ENCODE measurements around the gene ZNF26.
A peak's percentile ranks its signal among the peaks of the same experiment; 100 is the strongest.
"Not testable (repeated sequence)": the region's sequence is repeated elsewhere in the genome, so short reads cannot be mapped to it uniquely, and the experiment has no call there.

ZNF26 gene

GRCh38 chr12:132955094-132956010 lies 30.8 kb upstream of the ZNF26 start:
- DNase-seq (ENCODE audit: low read depth in 2 of 2, low spot score in 1 of 2): no peak

- peak; percentile 56 to 71 for DNase-seq (ENCODE audit: low read depth in 2 of 2, low spot score in 1 of 2)
These were observed 30.0 kb upstream of the ZNF26 start, which contains the start of gene ZNF605 for GRCh38 chr12:132956011-132956788. Gene ZNF605 (minus strand): TSS chr12:132956306. CDS start chr12:132945635, 10,671 bp downstream.

GRCh38 chr12:132961790-132962189 lies 24.4 kb upstream of the ZNF26 start:
- not testable (repeated sequence) for DNase-seq (ENCODE audit: low read depth in 2 of 2, low spot score in 1 of 2)

DNA sequence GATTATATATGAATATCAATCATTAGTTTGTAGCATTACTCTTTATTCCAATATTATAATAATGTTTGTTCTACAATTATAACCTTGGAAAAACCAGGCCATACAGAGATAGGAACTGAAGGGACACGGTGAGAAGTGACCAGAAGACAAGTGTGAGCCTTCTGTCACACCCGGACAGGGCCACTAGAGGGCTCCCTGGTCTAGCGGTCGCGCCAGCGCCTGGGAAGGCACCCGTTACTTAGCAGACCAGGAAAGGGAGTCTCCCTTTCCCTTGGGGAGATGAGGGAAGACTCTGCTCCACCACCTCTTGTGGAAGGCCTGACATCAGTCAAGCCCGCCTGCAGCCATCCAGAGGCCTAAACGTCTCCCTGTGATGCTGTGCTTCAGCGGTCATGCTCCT lies 22.2 kb upstream of the ZNF26 start:
- not testable (repeated sequence) for DNase-seq (ENCODE audit: low read depth in 2 of 2, low spot score in 1 of 2)

- no peak for DNase-seq (ENCODE audit: low read depth in 2 of 2, low spot score in 1 of 2)
These were observed 20.4 kb upstream of the ZNF26 start for GRCh38 chr12:132965796-132966195.

DNA sequence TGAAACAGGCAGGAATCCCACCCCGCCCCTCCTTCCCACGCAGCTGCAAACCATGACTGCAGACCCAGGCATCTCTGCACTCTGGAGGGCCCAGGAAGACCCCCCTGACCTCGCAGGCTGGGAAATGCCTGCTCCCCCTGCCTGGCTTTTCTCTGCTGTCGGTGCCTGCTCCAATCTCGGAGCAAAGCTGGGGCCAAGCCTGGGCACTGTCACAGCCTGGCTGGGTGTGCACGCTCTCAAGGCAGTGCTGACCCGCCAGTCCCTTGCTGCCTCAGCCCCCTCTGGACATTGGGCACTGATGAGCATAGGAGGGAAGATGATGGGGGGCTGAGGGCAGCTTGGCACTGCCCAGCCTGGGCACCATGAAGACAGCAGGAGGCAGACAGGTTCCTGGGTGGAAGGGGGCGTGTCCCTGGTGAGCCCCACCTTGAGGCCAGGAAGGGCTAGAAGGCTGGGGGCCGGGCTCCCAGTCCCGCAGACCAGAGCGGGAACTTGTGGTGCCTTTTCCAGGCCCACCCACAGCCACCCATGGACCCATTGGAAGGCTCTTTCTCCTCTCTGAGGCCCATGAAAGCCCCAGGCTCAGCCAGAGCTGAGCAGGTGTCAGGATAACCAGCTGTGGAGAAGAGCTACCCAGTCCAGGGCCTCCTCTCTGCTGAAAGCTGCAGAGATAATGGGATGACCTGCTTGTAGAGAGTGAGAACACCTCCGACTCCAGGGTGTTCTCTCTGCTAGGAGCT lies 19.3 kb upstream of the ZNF26 start:
- DNase-seq (ENCODE audit: low read depth in 2 of 2, low spot score in 1 of 2): no peak

DNA sequence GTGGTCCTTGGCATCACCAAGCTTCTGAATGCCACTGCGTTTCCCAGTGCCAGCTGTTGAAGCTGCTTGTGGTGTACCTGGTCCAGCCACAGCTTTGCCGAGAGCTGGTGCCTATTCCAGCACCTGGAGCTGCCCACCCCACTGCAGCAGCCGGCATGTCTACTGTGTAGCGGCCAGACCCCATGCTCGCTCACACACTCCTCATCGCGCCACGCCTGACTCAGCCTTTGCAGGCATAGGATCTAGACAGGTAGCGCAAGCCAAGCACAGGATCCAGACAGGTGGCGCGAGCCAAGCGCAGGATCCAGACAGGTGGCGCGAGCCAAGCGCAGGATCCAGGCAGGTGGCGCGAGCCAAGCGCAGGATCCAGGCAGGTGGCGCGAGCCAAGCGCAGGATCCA lies 18.4 kb upstream of the ZNF26 start:
- no peak for DNase-seq (ENCODE audit: low read depth in 2 of 2, low spot score in 1 of 2)

DNA sequence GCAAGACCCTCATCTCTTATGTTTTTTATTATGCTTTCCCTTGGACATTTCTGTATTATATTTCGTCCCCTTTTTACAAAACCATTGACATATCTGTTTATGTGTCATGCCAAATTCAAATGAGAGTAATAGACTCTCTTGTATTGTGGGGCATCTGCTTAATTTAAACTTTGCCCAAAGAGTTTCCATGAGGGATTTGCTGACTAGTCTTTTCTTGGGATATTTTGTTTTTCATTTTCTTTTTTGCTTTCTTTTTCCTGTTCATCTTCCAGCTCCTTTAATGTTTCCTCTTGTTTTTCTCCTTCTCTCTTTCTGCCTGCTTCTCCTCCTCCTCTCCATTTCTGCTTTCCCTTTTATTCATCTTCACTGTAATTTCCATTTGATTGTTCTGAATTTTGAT lies 13.8 kb upstream of the ZNF26 start:
- DNase-seq (ENCODE audit: low read depth in 2 of 2, low spot score in 1 of 2): no peak

DNA sequence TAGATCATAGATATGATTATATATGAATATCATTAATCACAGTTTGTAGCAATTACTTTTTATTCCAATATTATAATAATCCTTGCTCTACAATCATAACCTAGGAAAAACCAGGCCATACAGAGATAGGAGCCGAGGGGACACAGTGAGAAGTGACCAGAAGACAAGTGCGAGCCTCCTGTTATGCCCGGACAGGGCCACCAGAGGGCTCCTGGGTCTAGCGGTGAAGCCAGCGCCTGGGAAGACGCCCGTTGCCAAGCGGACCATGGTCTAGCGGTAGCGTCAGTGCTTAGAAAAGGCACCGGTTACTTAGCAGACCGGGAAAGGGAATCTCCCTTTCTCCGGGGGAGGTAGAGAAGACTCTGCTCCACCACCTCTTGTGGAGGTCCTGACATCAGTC lies 9.3 kb upstream of the ZNF26 start:
- DNase-seq (ENCODE audit: low read depth in 2 of 2, low spot score in 1 of 2): not testable (repeated sequence)

DNA sequence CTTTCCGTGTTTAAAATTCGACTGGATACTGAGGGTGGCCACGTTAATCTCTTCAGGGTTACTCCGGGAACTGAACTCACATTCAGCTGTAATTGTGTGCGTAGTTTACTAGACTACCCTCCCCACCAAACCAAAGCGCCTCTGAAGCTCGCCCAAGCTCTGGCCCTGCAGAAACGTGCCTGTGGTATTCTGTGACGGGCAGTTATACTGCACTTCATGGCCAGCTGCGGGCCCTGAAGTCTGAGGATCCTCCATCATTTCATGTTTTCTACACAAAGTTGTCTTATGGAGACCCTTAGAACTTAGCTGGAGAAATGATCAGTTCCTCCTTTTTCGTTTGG lies 688 bp downstream of the ZNF26 start:
- no peak for DNase-seq (ENCODE audit: low read depth in 2 of 2, low spot score in 1 of 2)

- no peak for DNase-seq (ENCODE audit: low read depth in 2 of 2, low spot score in 1 of 2)
These were observed 12.6 kb downstream of the ZNF26 start for GRCh38 chr12:132998741-132999140.

DNA sequence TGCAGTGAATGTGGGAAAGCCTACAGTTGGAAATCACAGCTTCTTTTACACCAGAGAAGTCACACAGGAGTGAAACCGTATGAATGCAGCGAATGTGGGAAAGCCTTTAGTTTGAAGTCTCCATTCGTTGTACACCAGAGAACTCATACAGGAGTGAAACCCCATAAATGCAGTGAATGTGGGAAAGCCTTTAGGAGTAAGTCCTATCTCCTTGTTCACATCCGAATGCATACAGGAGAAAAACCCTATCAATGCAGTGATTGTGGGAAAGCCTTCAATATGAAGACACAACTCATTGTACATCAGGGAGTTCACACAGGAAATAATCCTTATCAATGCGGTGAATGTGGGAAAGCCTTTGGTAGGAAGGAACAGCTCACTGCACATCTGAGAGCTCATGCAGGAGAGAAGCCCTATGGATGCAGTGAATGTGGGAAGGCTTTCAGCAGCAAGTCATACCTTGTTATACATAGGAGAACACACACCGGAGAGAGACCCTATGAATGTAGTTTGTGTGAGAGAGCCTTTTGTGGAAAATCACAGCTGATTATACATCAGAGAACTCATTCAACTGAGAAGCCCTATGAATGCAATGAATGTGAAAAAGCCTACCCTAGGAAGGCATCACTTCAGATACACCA lies 24.6 kb downstream of the ZNF26 start:
- no peak for DNase-seq (ENCODE audit: low read depth in 2 of 2, low spot score in 1 of 2)

DNA sequence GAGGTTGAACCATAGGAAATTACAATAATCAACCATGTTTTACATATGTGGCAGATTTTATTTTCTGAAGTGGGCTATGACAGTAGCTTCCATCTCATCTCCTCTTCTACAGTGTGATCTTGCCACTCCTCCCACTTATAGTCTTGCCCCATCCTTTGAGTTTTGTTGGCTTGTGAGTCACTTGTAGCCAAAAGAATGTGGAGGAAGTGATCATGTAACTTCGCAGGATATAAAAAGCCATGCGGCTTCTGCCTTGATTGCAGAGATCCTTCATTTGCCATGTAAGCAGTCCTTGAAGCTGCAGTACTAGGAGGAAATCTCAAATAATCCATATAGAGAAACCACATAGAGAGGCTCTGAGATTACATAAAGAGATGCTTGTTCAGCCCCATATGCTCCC lies 37.4 kb downstream of the ZNF26 start:
- DNase-seq (ENCODE audit: low read depth in 2 of 2, low spot score in 1 of 2): no peak

- no peak for DNase-seq (ENCODE audit: low read depth in 2 of 2, low spot score in 1 of 2)
These were observed 40.8 kb downstream of the ZNF26 start for GRCh38 chr12:133026996-133027395.

GRCh38 chr12:133037207-133038005 lies 51.2 kb downstream of the ZNF26 start, which contains the start of gene ZNF84:
Gene ZNF84 (plus strand): TSS chr12:133037509. CDS start chr12:133041468, 3,959 bp downstream.
- DNase-seq (ENCODE audit: low read depth in 2 of 2, low spot score in 1 of 2): peak; percentile 90 to 94

GRCh38 chr12:133038118-133038709 lies 52.0 kb downstream of the ZNF26 start:
- no peak for DNase-seq (ENCODE audit: low read depth in 2 of 2, low spot score in 1 of 2)

- no peak for DNase-seq (ENCODE audit: low read depth in 2 of 2, low spot score in 1 of 2)
These were observed 60.5 kb downstream of the ZNF26 start for GRCh38 chr12:133046698-133047097.

GRCh38 chr12:133057446-133057845 lies 71.3 kb downstream of the ZNF26 start:
- DNase-seq (ENCODE audit: low read depth in 2 of 2, low spot score in 1 of 2): no peak

DNA sequence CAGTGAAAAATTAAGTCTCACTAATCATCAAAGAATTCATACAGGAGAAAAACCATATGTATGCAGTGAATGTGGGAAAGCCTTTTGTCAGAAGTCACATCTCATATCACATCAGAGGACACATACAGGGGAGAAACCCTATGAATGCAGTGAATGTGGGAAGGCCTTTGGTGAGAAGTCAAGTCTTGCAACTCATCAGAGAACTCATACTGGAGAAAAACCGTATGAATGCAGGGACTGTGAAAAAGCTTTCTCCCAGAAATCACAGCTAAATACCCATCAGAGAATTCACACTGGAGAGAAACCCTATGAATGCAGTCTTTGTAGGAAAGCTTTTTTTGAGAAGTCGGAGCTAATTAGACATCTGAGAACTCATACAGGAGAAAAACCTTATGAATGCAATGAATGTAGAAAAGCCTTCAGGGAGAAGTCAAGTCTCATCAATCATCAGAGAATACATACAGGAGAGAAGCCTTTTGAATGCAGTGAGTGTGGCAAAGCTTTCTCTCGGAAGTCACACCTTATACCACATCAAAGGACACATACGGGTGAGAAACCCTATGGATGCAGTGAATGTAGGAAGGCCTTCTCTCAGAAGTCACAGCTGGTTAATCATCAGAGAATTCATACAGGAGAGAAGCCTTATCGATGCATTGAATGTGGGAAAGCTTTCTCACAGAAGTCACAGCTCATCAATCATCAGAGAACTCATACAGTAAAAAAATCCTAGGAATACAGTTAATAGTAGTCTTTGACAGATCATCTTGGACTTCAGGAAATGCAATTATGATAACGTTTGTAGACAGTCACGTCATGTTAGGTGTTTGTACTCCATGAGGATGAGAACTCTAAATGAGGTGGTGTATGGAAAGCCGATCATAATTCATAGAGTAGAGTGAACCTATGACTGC lies 72.3 kb downstream of the ZNF26 start:
- no peak for DNase-seq (ENCODE audit: low read depth in 2 of 2, low spot score in 1 of 2)

All from stimulated activated CD8-positive, alpha-beta memory T cell treated with anti-CD3 and anti-CD28 coated beads, Interleukin-4, amount 100 ng/mL, for 1 hour (primary cell).